Type B pancreatic cell (in vitro differentiated cells): ENCODE measurements around the gene CEP68. TPM values are rescaled to one million over a fixed set of nuclear protein-coding genes. Genes with fewer than 3 reads are reported as not detected.

Experiments
- DNase-seq: peaks from one replicate; pipeline ENCODE4 v3.0.0; 2021; ENCODE audit warnings: mixed read lengths; ENCODE audit not compliant: unreplicated experiment; ENCODE audit errors: extremely low spot score
- H3K27ac Mint-ChIP-seq: 2 replicates; pipeline ENCODE4 v1.8.0; 2021; ENCODE audit warnings: mild to moderate bottlenecking, mixed read lengths
- H3K27me3 Mint-ChIP-seq: 2 replicates; pipeline ENCODE4 v1.8.0; 2021; ENCODE audit warnings: mixed read lengths
- H3K36me3 Mint-ChIP-seq: 2 replicates; pipeline ENCODE4 v1.8.0; 2021; ENCODE audit warnings: mixed read lengths
- H3K4me1 Mint-ChIP-seq: one replicate; pipeline ENCODE4 v1.8.0; 2021; ENCODE audit warnings: mixed read lengths; ENCODE audit not compliant: unreplicated experiment
- H3K4me3 Mint-ChIP-seq: 2 replicates; pipeline ENCODE4 v1.8.0; 2021; ENCODE audit warnings: mild to moderate bottlenecking, mixed read lengths
- H3K9me3 Mint-ChIP-seq: 2 replicates; pipeline ENCODE4 v1.8.0; 2021; ENCODE audit warnings: mixed read lengths
- total RNA-seq: library from RNA; stranded (reverse); gene quantifications from 2 replicates; pipeline ENCODE4 v1.2.1, GENCODE V29; 2021; ENCODE audit warnings: low replicate concordance
- TF ChIP-seq, protein P1 (sequence below): fragments of 200-600 bp; sonication (generic); conservative IDR thresholded peaks from 2 replicates; pipeline ENCODE4 v1.5.0; 2021; ENCODE audit warnings: antibody characterized with exemption, mild to moderate bottlenecking

CEP68 gene
- total RNA-seq, 1 donor from 2014 or later = 21.5 TPM

DNA sequence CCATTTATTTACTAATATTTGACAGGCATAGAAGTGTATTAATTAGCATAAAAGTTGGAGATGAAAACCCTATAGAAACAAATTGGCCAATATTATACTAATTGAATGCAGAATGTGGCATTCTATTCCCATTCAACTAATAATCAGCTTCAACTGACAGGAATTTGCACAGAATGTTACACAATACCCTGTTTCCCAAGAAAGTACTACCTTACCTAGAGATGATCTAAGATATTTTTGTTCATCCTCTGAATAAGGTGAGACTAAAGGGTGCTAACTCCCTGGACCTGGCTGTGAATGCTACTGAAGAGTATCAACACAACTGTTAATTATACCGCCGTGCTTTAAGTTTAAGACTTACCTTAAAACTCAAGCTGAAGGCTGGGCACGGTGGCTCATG, 28.9 kb downstream of the CEP68 start:
- TF ChIP-seq, protein P1, sequence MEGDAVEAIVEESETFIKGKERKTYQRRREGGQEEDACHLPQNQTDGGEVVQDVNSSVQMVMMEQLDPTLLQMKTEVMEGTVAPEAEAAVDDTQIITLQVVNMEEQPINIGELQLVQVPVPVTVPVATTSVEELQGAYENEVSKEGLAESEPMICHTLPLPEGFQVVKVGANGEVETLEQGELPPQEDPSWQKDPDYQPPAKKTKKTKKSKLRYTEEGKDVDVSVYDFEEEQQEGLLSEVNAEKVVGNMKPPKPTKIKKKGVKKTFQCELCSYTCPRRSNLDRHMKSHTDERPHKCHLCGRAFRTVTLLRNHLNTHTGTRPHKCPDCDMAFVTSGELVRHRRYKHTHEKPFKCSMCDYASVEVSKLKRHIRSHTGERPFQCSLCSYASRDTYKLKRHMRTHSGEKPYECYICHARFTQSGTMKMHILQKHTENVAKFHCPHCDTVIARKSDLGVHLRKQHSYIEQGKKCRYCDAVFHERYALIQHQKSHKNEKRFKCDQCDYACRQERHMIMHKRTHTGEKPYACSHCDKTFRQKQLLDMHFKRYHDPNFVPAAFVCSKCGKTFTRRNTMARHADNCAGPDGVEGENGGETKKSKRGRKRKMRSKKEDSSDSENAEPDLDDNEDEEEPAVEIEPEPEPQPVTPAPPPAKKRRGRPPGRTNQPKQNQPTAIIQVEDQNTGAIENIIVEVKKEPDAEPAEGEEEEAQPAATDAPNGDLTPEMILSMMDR = no peak
- Mint-ChIP-seq H3K27ac (no peak overlapping the region), H3K9me3 (no peaks in the 10 kb centered on the region), H3K36me3 (peaks cover 32% of the 10 kb centered on the region), H3K4me3 (no peak overlapping the region), H3K27me3 (no peaks in the 10 kb centered on the region), H3K4me1 (peaks cover 3% of the 10 kb centered on the region)
- no peak for DNase-seq

DNA sequence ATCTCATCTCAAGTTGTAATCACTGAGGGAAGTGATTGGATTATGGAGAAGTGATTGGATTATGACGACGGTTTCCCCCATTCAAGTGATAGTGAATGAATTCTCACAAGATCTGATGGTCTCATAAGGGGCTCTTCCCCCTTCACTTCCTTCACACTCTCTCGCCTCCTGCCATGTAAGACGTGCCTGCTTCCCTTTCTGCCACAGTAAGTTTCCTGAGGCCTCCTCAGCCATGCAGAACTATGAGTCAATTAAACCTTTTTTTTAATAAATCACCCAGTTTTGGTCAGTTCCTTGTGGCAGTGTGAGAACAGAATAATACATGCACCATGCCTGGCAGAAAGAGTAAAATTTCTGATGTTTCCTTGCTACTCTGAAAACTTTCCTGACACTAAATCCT, 36.6 kb downstream of the CEP68 start:
- TF ChIP-seq, protein P1 = no peak
- H3K9me3 Mint-ChIP-seq = no peaks in the 10 kb centered on the region
- H3K36me3 Mint-ChIP-seq = peaks cover 40% of the 10 kb centered on the region
- peak overlapping the region; percentile 0 for H3K27ac Mint-ChIP-seq
- no peaks in the 10 kb centered on the region for H3K27me3 Mint-ChIP-seq
- no peaks in the 10 kb centered on the region for H3K4me1 Mint-ChIP-seq
- no peak overlapping the region for H3K4me3 Mint-ChIP-seq
- DNase-seq = no peak

DNA sequence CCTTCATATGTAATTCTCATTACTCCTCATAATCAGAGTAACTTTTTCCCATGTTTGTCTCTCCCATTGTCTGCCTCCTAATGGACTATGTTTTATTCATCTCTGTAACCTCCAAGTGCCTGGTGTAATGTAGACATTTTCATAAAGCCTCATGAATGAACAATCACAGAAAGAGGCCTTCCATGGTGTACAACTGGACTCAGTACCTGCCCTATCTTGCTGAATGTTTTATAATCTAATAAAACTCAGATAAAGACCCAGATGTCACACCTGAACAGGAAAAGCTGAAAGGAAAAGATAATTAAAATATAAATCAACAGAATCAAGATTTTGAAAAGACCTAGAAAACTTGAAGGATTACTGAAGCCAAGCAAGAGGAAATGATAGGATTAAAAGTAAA, 37.0 kb downstream of the CEP68 start:
- TF ChIP-seq, protein P1 = no peak
- H3K27me3 Mint-ChIP-seq = no peaks in the 10 kb centered on the region
- no peak for DNase-seq
- no peak overlapping the region for H3K4me3 Mint-ChIP-seq
- peaks cover 40% of the 10 kb centered on the region for H3K36me3 Mint-ChIP-seq
- no peaks in the 10 kb centered on the region for H3K4me1 Mint-ChIP-seq
- H3K9me3 Mint-ChIP-seq = no peaks in the 10 kb centered on the region
- peak overlapping the region; percentile 0 for H3K27ac Mint-ChIP-seq

DNA sequence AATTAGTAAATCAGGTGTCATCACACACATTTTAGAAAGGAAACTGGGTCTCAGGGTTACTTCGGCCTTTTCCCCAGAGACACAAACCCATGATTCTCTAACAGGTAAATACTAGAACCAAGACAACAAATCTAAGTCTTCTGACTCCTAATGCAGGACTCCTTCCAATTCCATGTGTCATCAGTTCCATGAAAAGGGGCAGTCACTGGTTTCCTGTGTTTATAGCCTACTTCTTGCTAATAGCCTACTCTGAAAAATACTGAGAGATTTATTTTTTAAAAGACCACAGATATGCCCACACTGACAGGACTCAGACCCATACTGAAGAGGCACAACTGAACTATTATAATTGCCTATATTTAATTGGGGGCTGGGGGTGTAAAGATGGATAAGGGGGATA, 40.7 kb downstream of the CEP68 start:
- Mint-ChIP-seq H3K27me3 (no peaks in the 10 kb centered on the region), H3K9me3 (no peaks in the 10 kb centered on the region), H3K27ac (no peak overlapping the region), H3K4me3 (no peak overlapping the region), H3K4me1 (no peaks in the 10 kb centered on the region), H3K36me3 (peaks cover 33% of the 10 kb centered on the region)
- TF ChIP-seq, protein P1 = no peak
- DNase-seq = no peak

DNA sequence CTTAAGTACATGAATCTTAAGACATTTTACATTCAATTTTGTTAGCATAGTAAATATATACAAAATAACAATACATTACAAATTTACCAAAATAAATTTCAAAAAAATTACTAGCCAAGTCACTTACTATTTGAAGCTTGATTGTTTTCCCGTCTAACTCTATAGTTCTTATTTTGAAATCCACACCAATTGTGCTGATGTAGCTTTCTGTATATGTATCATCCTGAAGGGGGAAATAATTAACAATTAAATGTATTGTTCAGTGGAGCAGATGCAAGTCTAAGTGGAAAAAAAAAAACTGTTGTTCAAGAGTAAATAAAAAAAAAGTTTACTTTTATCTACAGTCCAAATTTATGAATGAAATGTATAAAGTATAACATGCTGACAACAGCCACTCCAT, 41.6 kb downstream of the CEP68 start:
- Mint-ChIP-seq H3K4me1 (no peaks in the 10 kb centered on the region), H3K27me3 (no peaks in the 10 kb centered on the region), H3K4me3 (no peak overlapping the region), H3K36me3 (peaks cover 32% of the 10 kb centered on the region), H3K9me3 (no peaks in the 10 kb centered on the region), H3K27ac (no peak overlapping the region)
- DNase-seq = no peak
- TF ChIP-seq, protein P1 = no peak

DNA sequence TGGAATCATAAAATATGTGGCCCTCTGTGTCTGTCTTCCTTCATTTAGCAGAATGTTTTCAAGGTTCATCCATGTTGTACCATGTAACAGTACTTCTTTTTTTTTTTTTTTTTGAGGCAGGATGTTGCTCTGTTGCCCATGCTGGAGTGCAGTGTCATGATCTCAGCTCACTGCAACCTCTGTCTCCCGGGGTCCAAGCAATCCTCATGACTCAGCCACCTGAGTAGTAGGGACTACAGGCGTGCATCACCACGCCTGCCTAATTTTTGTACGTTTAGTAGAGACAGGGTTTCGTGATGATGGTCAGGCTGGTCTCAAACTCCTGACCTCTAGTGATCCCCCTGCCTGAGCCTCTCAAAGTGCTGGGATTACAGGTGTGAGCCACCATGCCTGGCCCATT, 42.5 kb downstream of the CEP68 start:
- Mint-ChIP-seq H3K4me3 (no peak overlapping the region), H3K36me3 (peaks cover 27% of the 10 kb centered on the region), H3K4me1 (no peaks in the 10 kb centered on the region), H3K27me3 (no peaks in the 10 kb centered on the region), H3K9me3 (no peaks in the 10 kb centered on the region), H3K27ac (no peak overlapping the region)
- DNase-seq = no peak
- TF ChIP-seq, protein P1 = no peak
